Smooth muscle cell (in vitro differentiated cells): ENCODE results near the gene CAMTA1. TPM values are rescaled to one million over a fixed set of nuclear protein-coding genes. Genes with fewer than 3 reads are reported as not detected.

Source experiments
- DNase-seq: peaks from one replicate; lab custom pipeline; 2025; ENCODE audit not compliant: unreplicated experiment; lab: John Stamatoyannopoulos, UW
- H2AFZ ChIP-seq: fragments of 200-600 bp; sonication (generic); 2 replicates; pipeline ENCODE4 v1.6.0; 2016; ENCODE audit warnings: antibody characterized with exemption, low read depth, mild to moderate bottlenecking
- H3F3A ChIP-seq: fragments of 200-600 bp; sonication (generic); 2 replicates; pipeline ENCODE4 v1.6.0; 2017; ENCODE audit warnings: antibody characterized with exemption, low read depth
- H3K27ac ChIP-seq: fragments of 200-600 bp; sonication (generic); 2 replicates; pipeline ENCODE4 v1.5.1; 2016; ENCODE audit warnings: low read depth, mild to moderate bottlenecking
- H3K27me3 ChIP-seq: fragments of 200-600 bp; sonication (generic); 2 replicates; pipeline ENCODE4 v1.6.1; 2016; ENCODE audit warnings: low read depth, mild to moderate bottlenecking
- H3K36me3 ChIP-seq: fragments of 200-600 bp; sonication (generic); 2 replicates; pipeline ENCODE4 v1.5.1; 2016; ENCODE audit warnings: low read depth
- H3K4me1 ChIP-seq: fragments of 200-600 bp; sonication (generic); 2 replicates; pipeline ENCODE4 v1.5.1; 2016; ENCODE audit warnings: low read depth
- H3K4me2 ChIP-seq: fragments of 200-600 bp; sonication (generic); 2 replicates; pipeline ENCODE4 v1.6.0; 2016; ENCODE audit warnings: mild to moderate bottlenecking
- H3K4me3 ChIP-seq: fragments of 200-600 bp; sonication (generic); 2 replicates; pipeline ENCODE4 v1.5.1; 2016; ENCODE audit warnings: mild to moderate bottlenecking
- H3K79me2 ChIP-seq: fragments of 200-600 bp; sonication (generic); 2 replicates; pipeline ENCODE4 v1.6.0; 2016; ENCODE audit warnings: low read depth, mild to moderate bottlenecking
- H3K9ac ChIP-seq: fragments of 200-600 bp; sonication (generic); 2 replicates; pipeline ENCODE4 v1.6.0; 2016; ENCODE audit warnings: low read depth
- H3K9me3 ChIP-seq: fragments of 200-600 bp; sonication (generic); replicated peaks from 2 replicates; pipeline ENCODE4 v1.5.1; 2016; ENCODE audit warnings: low read depth
- H4K20me1 ChIP-seq: fragments of 200-600 bp; sonication (generic); 2 replicates; pipeline ENCODE4 v1.6.0; 2016; ENCODE audit warnings: low read depth
- WGBS: methylation state at CpG from one replicate; pipeline ENCODE4 v1.1.7; 2016; ENCODE audit warnings: low lambda C conversion rate; 5-methylcytosine and 5-hydroxymethylcytosine counted together
- polyA plus RNA-seq: library from polyadenylated mRNA; unstranded; fragments of >200 nt; fragmentation: Nextera tagmentation; extraction: Ambion mirVana; gene quantifications from 2 replicates; pipeline ENCODE4 v1.2.1, GENCODE V29; 2016
- small RNA-seq: library from RNA; depleted of rRNA; stranded (forward); fragments of <200 nt; gene quantifications from one replicate; pipeline ENCODE3, GENCODE V24; 2014
- total RNA-seq: library from RNA; depleted of rRNA; stranded (reverse); fragments of >200 nt; gene quantifications from 2 replicates; pipeline ENCODE4 v1.2.3, GENCODE V29; 2014
- TF ChIP-seq, protein P1 (sequence below): fragments of 200-600 bp; sonication (generic); IDR thresholded peaks from 2 replicates; pipeline ENCODE4 v1.5.1; 2017; ENCODE audit warnings: borderline replicate concordance, mild to moderate bottlenecking, antibody characterized with exemption; ENCODE audit not compliant: insufficient read depth, poor library complexity, severe bottlenecking

Gene CAMTA1
- total and polyA plus RNA-seq, 2 experiments from 2014 or later: 139 to 145 TPM

DNA sequence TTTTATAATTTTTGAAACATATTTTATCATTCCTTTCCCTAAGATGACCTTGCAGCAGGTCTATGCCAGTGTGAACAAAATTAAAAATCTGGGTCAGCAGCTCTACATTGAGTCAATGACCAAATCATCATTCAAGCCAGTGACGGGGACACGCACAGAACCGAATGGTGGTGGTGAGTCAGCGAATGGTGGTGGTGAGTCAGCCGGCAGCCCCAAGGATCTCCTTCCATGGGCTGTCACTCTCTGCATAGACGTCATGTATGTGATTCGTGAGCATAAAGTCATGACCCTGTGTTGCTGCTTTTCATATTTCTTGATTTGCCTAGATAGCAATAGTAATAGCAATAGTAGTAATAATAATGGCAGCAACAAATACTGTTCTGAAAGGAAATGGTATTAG is 1025.1 kb downstream of the CAMTA1 start:
- Histone ChIP-seq H3K9ac (no peak overlapping the region), H3K9me3 (peaks cover 13% of the 10 kb centered on the region), H3K4me1 (no peaks in the 10 kb centered on the region), H2AFZ (no peak overlapping the region), H3F3A (no peaks in the 10 kb centered on the region), H3K79me2 (no peaks in the 10 kb centered on the region), H3K4me2 (no peak overlapping the region), H3K27me3 (no peaks in the 10 kb centered on the region), H3K36me3 (peaks cover 22% of the 10 kb centered on the region), H3K4me3 (no peak overlapping the region), H3K27ac (no peak overlapping the region), H4K20me1 (no peaks in the 10 kb centered on the region)
- TF ChIP-seq, protein P1, sequence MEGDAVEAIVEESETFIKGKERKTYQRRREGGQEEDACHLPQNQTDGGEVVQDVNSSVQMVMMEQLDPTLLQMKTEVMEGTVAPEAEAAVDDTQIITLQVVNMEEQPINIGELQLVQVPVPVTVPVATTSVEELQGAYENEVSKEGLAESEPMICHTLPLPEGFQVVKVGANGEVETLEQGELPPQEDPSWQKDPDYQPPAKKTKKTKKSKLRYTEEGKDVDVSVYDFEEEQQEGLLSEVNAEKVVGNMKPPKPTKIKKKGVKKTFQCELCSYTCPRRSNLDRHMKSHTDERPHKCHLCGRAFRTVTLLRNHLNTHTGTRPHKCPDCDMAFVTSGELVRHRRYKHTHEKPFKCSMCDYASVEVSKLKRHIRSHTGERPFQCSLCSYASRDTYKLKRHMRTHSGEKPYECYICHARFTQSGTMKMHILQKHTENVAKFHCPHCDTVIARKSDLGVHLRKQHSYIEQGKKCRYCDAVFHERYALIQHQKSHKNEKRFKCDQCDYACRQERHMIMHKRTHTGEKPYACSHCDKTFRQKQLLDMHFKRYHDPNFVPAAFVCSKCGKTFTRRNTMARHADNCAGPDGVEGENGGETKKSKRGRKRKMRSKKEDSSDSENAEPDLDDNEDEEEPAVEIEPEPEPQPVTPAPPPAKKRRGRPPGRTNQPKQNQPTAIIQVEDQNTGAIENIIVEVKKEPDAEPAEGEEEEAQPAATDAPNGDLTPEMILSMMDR: no peak
- 35% methylated on average over 7 of the region's 7 CpGs for WGBS
- DNase-seq: no peak

DNA sequence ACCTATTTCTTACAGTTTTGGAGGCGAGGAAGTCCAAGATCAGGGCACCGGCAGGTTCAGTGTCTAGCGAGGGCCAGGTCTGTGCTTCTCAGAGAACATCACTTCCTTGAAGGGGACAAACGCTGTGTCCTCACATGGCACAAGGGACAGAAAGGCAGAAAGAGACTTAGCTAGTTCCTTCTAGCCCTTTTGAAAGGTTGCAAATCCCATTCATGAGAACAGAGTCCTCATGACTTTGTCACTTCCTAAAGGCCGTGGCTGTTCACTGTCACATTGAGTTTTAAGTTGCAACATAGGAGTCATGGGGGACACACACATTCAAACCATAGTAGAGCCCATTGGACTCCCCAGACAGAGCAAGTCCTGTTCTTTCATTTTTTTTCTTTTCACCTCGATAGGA is 1026.2 kb downstream of the CAMTA1 start:
- peaks cover 22% of the 10 kb centered on the region for H3K36me3 ChIP-seq
- H3K4me3 ChIP-seq: no peak overlapping the region
- no peaks in the 10 kb centered on the region for H4K20me1 ChIP-seq
- H3K4me2 ChIP-seq: no peak overlapping the region
- H3K4me1 ChIP-seq: no peaks in the 10 kb centered on the region
- no peak for DNase-seq
- 89% methylated on average over 6 of the region's 6 CpGs for WGBS
- no peak overlapping the region for H3K9ac ChIP-seq
- H3K27me3 ChIP-seq: no peaks in the 10 kb centered on the region
- no peak overlapping the region for H2AFZ ChIP-seq
- TF ChIP-seq, protein P1: no peak
- no peaks in the 10 kb centered on the region for H3F3A ChIP-seq
- H3K27ac ChIP-seq: no peak overlapping the region
- peaks cover 13% of the 10 kb centered on the region for H3K9me3 ChIP-seq
- H3K79me2 ChIP-seq: no peaks in the 10 kb centered on the region

DNA sequence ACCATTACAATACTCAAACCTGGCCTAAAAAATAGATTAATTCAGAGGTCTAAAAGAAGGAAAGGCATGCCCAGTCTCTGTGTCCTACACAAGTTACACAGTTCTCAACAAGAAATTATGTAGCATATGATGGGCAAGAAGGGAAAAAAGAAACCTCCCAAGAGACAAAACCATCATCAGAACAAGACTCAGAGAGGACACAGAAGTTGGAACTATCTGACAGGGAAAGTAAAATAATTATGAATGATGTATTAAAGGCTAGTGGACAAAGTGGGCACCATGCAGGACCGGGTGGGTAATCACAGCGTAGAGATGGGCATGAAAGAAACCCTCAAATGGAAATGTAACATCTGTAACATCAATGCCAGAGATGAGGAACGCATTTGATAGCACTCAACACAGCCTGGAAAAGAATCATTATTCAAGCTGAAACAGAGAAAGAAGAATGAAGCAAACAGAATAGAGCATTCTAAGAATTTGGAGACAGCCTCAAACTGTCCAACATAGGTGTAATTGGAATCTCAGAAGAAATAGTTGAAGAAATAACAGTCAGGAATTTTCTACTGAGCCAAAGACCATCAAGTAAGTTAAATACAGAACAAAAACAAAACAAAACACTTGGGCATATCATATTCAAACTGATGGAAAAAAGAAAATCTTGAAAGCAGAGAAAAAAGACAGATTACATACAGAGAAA is 1028.6 kb downstream of the CAMTA1 start:
- DNase-seq: no peak
- H3K36me3 ChIP-seq: peaks cover 22% of the 10 kb centered on the region
- WGBS: 95% methylated on average over 3 of the region's 3 CpGs
- no peaks in the 10 kb centered on the region for H3F3A ChIP-seq
- H3K27me3 ChIP-seq: no peaks in the 10 kb centered on the region
- no peak overlapping the region for H3K4me3 ChIP-seq
- H2AFZ ChIP-seq: no peak overlapping the region
- no peaks in the 10 kb centered on the region for H4K20me1 ChIP-seq
- H3K9ac ChIP-seq: no peak overlapping the region
- no peak overlapping the region for H3K27ac ChIP-seq
- no peaks in the 10 kb centered on the region for H3K79me2 ChIP-seq
- H3K4me1 ChIP-seq: no peaks in the 10 kb centered on the region
- no peak overlapping the region for H3K4me2 ChIP-seq
- H3K9me3 ChIP-seq: peaks cover 13% of the 10 kb centered on the region
- TF ChIP-seq, protein P1: no peak

Small RNA genes lying within 50 kb of the gene (small RNA-seq; reads per million reads assigned to genes)
- gene AL359881.1 (not detected), gene AL590128.1 (not detected), gene RNU1-8P (not detected)

Other genes starting within 250 kb of the CAMTA1 start
- 12.0 and 16.8 TPM in 2 replicates for gene NOL9, start 230.9 kb upstream of the CAMTA1 start, total RNA-seq
- 8.1 and 11.5 TPM in 2 replicates for gene NOL9, start 230.9 kb upstream of the CAMTA1 start, polyA plus RNA-seq
- gene TAS1R1, start 230.1 kb upstream of the CAMTA1 start, total RNA-seq: not detected in 2 replicates
- gene TAS1R1, start 230.1 kb upstream of the CAMTA1 start, polyA plus RNA-seq: 0.27 TPM in 1 of 2 replicates, not detected in the other
- gene ZBTB48, start 205.5 kb upstream of the CAMTA1 start, total RNA-seq: 9.7 and 26.4 TPM in 2 replicates
- 16.3 and 20.5 TPM in 2 replicates for gene ZBTB48, start 205.5 kb upstream of the CAMTA1 start, polyA plus RNA-seq
- gene KLHL21, start 182.6 kb upstream of the CAMTA1 start, total RNA-seq: 12.0 and 13.2 TPM in 2 replicates
- 12.6 and 16.2 TPM in 2 replicates for gene KLHL21, start 182.6 kb upstream of the CAMTA1 start, polyA plus RNA-seq
- gene PHF13, start 171.7 kb upstream of the CAMTA1 start, total RNA-seq: 10.2 and 10.4 TPM in 2 replicates
- 12.3 and 14.0 TPM in 2 replicates for gene PHF13, start 171.7 kb upstream of the CAMTA1 start, polyA plus RNA-seq
- gene THAP3, start 160.6 kb upstream of the CAMTA1 start, total RNA-seq: 10.5 and 14.2 TPM in 2 replicates
- 29.3 and 34.8 TPM in 2 replicates for gene THAP3, start 160.6 kb upstream of the CAMTA1 start, polyA plus RNA-seq
- gene DNAJC11, start 83.6 kb upstream of the CAMTA1 start, total RNA-seq: 25.5 and 34.2 TPM in 2 replicates
- gene DNAJC11, start 83.6 kb upstream of the CAMTA1 start, polyA plus RNA-seq: 35.7 and 41.8 TPM in 2 replicates